B cell (primary cell): ENCODE results near the gene RPTOR.

Experiments
- CTCF ChIP-seq: fragments of 200-600 bp; IDR thresholded peaks from one replicate; pipeline ENCODE4 v1.8.0; 2022; ENCODE audit warnings: antibody characterized with exemption, mild to moderate bottlenecking
- EZH2 ChIP-seq: IDR thresholded peaks from 2 replicates; pipeline ENCODE4 v1.6.1; 2012; ENCODE audit warnings: borderline replicate concordance, low read depth, mild to moderate bottlenecking, moderate library complexity, low read length; ENCODE audit not compliant: insufficient read depth, poor library complexity, severe bottlenecking

GRCh38 chr17:80939151-80940145 lies 394.8 kb downstream of the RPTOR start:
- TF ChIP-seq CTCF = no peak
- no peak for TF ChIP-seq EZH2
